Erythroblast (primary cell): ENCODE results near the gene SLC46A1.

Experiments used
- GATA1 ChIP-seq: IDR thresholded peaks from 2 replicates; pipeline ENCODE4 v1.6.1; 2011; ENCODE audit warnings: low read depth, mild to moderate bottlenecking, control low read depth, low read length, moderate library complexity
- POLR2A ChIP-seq: IDR thresholded peaks from 2 replicates; pipeline ENCODE4 v1.6.1; 2011; ENCODE audit warnings: mild to moderate bottlenecking, low read length

DNA sequence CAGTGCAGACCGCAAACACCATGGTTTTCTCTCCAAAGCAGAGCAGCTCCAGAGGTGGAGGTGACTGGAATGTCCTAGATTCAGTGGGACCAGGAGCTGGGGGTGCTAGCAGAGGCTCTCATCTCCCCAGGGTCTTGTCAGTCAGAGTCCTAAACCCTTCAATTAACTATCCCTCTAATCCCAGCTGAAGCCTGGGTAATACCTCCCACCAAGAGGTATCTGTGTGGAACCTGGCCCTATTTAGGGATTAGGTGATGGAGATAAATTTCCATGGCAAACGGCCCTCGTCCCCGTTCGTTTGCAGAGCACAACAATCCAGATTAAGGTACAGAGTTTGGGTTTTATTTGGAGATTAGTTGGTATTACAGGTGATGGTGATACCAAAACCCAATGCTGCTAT lies 42.8 kb downstream of the SLC46A1 start:
- TF ChIP-seq POLR2A (no peak), GATA1 (no peak)
